Effector memory CD8-positive, alpha-beta T cell (primary cell): Measurements from ENCODE around the gene NPBWR2.

Experiments
- ATAC-seq: fragments of 150-1000 bp; cut with Tn5 transposase; replicated peaks from 2 replicates; pipeline ENCODE4 v1.10.0; 2021; ENCODE audit warnings: mild to moderate bottlenecking, moderate library complexity
- DNase-seq, 3 experiments: peaks; one replicate each; pipeline ENCODE4 v3.0.0; 2021
- H3K27ac Mint-ChIP-seq, 2 donors: one replicate each; pipeline ENCODE4 v1.8.0; 2022; ENCODE audit warnings: mild to moderate bottlenecking in 2 of 2, mixed read lengths in 2 of 2, moderate library complexity in 2 of 2
- H3K27me3 Mint-ChIP-seq, 2 donors: one replicate each; pipeline ENCODE4 v1.8.0; 2022; ENCODE audit warnings: mixed read lengths in 2 of 2
- H3K36me3 Mint-ChIP-seq: one replicate; pipeline ENCODE4 v1.8.0; 2022; ENCODE audit warnings: mild to moderate bottlenecking, moderate library complexity, mixed read lengths; ENCODE audit not compliant: insufficient read depth
- H3K4me1 Mint-ChIP-seq, 2 donors: one replicate each; pipeline ENCODE4 v1.8.0; 2022; ENCODE audit warnings: low read depth in 2 of 2, mixed read lengths in 2 of 2
- H3K4me3 Mint-ChIP-seq, 2 donors: one replicate each; pipeline ENCODE4 v1.8.0; 2022; ENCODE audit warnings: mild to moderate bottlenecking in 2 of 2, mixed read lengths in 2 of 2, moderate library complexity in 2 of 2
- H3K9me3 Mint-ChIP-seq, 2 donors: one replicate each; pipeline ENCODE4 v1.8.0; 2022; ENCODE audit warnings: mixed read lengths in 2 of 2

Gene NPBWR2

DNA sequence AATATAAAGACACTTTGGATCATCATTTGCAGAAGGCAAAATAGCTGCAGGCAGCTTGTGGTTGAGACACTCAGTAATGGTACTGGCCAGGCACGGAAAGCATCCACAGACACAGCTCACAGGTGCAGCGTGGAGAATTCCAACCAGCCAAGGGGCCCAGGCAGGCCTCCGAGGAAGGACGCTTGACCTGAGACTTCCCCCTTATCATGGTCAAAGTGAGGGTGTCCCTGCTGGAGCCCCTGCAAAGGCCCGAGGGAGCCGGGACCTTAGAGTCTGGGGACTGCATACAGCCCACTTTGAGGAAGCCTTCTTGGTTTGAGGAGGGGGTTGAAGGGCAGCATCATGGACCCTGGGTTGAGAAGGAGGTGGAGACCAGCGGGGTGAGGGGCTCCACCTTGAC lies 41.8 kb upstream of the NPBWR2 start:
- Mint-ChIP-seq H3K27ac (no peak overlapping the region), H3K4me3 (no peak overlapping the region), H3K9me3 (peaks cover 8 to 12% of the 10 kb centered on the region in 2 donors), H3K36me3 (peaks cover 2% of the 10 kb centered on the region), H3K27me3 (peaks cover 12 to 27% of the 10 kb centered on the region in 2 donors), H3K4me1 (no peaks in the 10 kb centered on the region)
- ATAC-seq: no peak
- no peak for DNase-seq

DNA sequence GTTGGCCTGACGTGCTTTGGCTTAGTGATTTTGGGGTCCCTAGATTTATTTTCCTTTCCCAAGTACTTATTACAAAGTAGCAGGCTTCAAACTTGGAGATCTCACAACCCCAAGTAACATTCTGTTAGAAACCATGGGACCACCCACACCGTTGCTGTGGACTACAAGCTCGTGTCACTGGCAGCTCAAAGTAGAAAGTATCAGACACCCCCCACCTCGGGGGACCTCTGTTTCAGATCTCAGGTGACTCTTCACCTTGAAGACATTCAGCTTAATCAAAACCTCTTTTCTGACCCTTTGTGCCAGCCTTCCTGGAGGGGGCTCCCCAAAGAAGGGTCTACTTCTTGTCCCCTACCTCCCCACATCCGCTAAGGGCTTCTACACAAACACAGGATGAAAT lies 41.2 kb upstream of the NPBWR2 start:
- DNase-seq (no peak), ATAC-seq (no peak)
- H3K27me3 Mint-ChIP-seq: peaks cover 13 to 21% of the 10 kb centered on the region in 2 donors
- H3K36me3 Mint-ChIP-seq: peaks cover 2% of the 10 kb centered on the region
- no peaks in the 10 kb centered on the region for H3K4me1 Mint-ChIP-seq
- no peak overlapping the region for H3K27ac Mint-ChIP-seq
- peaks cover 8 to 14% of the 10 kb centered on the region in 2 donors for H3K9me3 Mint-ChIP-seq
- H3K4me3 Mint-ChIP-seq: no peak overlapping the region

DNA sequence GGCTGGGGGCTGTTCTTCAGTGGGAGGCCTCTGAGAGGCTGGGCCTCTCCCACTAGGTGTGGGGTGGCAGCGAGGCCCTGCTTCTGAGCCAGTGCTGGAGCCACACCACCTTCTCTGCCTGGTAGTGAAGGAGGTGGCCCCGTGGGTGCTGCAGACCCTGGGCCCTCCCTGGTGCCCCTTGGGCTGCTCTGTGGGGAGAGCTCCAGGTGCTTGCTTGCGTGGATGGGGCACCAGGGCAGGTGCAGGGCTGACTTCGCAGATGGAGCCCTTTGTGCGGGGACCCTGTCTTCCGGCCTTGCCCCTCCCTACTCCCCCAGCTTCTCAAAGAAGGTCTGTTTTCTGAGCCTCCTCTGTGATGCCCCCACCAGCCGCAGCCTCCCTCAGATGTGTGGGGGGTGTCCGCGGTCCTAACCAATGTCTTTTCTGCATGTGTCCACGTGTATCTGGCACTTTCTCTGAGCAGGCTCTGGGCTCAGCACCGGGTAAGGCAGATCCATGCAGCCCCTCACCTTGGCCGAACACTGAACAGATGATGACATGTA lies 39.6 kb upstream of the NPBWR2 start:
- no peak for ATAC-seq
- Mint-ChIP-seq H3K9me3 (peaks cover 8 to 14% of the 10 kb centered on the region in 2 donors), H3K36me3 (peaks cover 2% of the 10 kb centered on the region), H3K27me3 (peaks cover 19 to 27% of the 10 kb centered on the region in 2 donors), H3K4me1 (no peaks in the 10 kb centered on the region), H3K4me3 (no peak overlapping the region), H3K27ac (no peak overlapping the region)
- no peak for DNase-seq

DNA sequence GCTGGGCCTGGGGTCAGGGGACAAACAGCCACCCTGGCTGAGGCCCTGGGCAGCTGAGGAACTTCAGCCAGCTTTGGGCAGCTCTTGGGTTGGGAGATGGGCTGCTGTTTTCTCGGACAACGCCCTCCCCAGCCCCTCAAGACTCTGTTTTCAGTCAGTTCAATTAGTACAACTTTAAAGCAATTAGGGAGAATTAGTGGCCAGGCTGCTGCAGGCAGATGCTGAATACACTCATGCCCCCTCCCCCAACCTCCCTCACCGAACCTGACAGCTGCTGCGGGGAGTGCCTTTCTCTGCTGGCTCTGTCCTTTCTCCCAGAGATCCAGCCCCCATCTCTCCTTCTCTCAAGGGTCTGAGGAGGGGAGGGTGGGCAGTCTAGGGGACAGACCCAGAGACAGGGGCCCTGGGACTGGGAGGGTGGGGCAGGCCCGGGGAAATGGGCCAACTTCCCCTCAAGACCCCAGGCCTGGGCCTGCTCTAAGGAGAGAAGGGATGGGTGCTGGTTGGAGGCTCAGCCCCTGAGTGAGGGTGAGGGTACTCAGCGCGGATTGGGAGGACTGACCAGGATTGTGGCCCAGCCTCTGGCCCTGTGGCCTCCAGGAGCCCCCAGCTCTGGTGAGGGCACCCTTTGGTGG lies 39.1 kb upstream of the NPBWR2 start:
- Mint-ChIP-seq H3K4me3 (no peak overlapping the region), H3K9me3 (peaks cover 8 to 14% of the 10 kb centered on the region in 2 donors), H3K4me1 (no peaks in the 10 kb centered on the region), H3K36me3 (peaks cover 2% of the 10 kb centered on the region), H3K27ac (no peak overlapping the region), H3K27me3 (peaks cover 20 to 33% of the 10 kb centered on the region in 2 donors)
- DNase-seq (no peak), ATAC-seq (no peak)

DNA sequence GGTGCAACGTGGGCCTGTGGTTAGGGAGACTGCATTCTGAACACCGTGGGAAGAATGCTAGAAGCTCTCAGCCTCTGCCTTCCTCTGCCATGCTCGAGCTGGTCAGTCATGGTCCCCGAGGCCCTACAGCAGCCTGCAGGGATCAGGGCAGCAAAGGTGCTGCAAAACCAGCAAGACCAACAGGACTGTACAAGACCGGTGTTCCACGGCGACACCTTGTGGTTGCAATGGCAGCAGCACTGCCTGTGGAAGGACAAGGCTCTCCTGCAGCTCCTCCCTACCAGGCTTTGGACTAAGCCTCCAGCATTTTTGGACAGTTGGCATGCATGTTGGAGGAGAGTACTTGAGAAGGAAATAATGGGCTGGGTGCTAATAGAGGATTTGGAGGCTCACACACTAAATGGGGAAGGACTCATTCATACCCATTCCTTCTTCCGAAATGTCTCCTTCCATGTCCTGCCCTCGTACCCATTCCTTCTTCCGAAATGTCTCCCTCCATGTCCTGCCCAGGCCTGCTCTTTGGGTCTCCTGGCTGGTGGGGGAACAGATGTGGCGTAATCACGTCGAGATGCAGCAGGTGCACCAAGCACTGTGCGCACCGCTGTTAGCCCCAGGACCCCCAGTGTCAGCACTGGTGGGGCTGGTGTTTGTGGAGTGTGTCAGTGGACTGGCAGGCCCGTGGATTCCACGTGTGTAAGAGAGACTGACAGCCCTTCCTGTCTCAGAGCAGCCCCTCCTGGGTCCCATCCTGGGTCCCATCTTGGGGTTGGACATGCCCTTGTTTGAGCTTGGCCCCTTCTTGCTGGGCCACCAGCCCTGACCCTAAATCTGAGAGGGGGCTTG lies 38.3 kb upstream of the NPBWR2 start:
- Mint-ChIP-seq H3K27me3 (peaks cover 26 to 40% of the 10 kb centered on the region in 2 donors), H3K4me1 (no peaks in the 10 kb centered on the region), H3K27ac (no peak overlapping the region), H3K36me3 (peaks cover 2% of the 10 kb centered on the region), H3K9me3 (peaks cover 8 to 14% of the 10 kb centered on the region in 2 donors), H3K4me3 (no peak overlapping the region)
- DNase-seq (no peak), ATAC-seq (no peak)

DNA sequence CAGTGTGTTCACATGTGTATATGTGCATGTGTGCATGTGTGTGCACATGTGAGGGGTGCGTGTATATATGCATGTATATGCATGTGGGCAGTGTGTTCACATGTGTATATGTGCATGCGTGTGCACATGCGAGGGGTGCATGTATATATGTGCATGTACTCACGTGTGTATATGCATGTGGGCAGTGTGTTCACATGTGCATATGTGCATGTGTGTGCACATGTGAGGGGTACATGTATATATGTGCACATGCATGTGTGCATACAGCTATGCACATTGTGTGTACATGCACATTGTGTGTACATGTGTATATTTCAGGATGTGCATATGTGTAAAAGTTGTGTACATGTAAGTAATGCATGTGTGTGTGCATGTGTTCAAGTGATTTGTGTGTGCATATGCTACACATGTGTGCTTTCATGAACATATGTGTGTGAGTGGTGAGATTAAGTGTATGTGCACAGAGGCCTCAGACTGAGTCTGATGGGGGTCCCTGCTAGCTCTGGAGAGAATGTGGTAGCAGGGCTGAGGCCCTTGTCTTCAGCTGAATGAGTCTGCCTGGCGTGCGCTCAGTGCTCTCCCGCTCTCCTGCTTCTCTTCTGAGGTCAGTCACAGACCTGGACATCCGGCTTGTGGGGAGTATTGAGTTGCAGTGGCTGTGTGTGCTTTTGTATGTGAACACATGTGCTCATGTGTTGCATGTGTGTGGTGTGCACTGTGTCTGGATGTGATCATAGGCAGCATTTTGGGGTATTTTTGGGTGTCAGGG lies 37.0 kb upstream of the NPBWR2 start:
- Mint-ChIP-seq H3K27ac (no peak overlapping the region), H3K9me3 (peaks cover 8 to 14% of the 10 kb centered on the region in 2 donors), H3K4me1 (no peaks in the 10 kb centered on the region)

DNA sequence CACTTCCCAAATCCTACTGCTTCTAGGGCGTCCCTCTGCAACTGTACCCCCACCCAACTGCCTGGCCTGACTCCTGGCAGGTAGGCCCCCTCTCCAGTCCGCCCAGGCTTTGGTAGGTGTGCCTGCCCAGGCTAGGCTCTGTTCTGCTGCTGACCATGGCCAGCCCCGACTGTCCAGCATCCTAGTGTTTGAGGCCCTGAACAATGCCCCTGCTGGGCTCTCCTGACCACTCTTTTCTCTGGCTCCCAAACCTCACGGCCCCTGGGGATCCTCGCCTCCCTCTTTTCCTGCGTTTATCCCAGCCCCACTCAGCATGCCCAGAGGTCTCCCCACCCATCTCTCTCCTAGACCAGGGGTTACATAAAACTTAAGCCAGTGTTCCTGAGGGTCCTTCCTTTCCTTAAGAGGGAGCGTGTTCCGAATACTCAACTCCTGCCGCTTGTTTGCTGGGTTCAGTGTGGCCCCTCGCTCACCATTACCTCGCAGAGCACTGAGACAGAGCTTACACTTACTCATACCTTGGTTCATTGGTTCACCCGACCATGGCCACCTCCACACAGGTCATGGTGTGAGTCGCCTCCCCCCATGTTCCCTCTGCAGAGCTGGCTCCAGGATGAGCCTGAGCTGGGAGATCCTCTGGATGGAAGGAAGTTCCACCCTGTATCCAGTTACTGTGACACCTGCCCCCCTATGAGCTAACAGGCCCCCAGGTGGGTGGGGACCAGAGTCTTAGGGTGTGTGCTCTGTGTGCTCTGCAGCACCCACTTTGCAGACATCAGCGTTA lies 35.8 kb upstream of the NPBWR2 start:
- H3K4me1 Mint-ChIP-seq: no peaks in the 10 kb centered on the region
- no peak overlapping the region for H3K4me3 Mint-ChIP-seq
- peaks cover 30 to 47% of the 10 kb centered on the region in 2 donors for H3K27me3 Mint-ChIP-seq
- H3K9me3 Mint-ChIP-seq: peaks cover 8 to 14% of the 10 kb centered on the region in 2 donors
- DNase-seq: no peak
- peaks cover 2% of the 10 kb centered on the region for H3K36me3 Mint-ChIP-seq
- no peak for ATAC-seq
- no peak overlapping the region for H3K27ac Mint-ChIP-seq

More for the DNA sequence above, 37.0 kb upstream of the NPBWR2 start:
- Mint-ChIP-seq H3K36me3 (peaks cover 2% of the 10 kb centered on the region), H3K4me3 (no peak overlapping the region), H3K27me3 (peaks cover 30 to 47% of the 10 kb centered on the region in 2 donors)
- no peak for DNase-seq
- ATAC-seq: no peak

DNA sequence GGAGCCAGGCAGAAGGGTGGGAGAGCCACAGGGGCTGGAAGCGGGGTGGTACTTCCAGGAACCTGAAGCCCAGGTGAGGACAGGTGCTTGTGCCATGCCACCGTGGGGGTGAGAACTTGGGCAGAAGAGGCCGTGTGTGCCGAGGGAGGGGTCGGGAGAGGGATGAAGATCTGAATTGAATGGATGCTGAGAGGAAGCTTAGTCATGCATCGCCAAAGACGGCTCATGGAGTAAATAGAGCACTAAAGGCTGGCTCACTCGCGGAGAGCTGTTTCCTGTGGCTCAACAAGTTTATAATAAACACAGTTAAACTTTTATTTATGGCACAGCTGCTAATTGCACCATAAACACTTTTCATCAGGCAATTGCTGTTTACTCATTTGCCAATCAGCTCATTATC lies 35.2 kb upstream of the NPBWR2 start:
- Mint-ChIP-seq H3K27me3 (peaks cover 30 to 44% of the 10 kb centered on the region in 2 donors), H3K27ac (no peak overlapping the region), H3K36me3 (peaks cover under 1% of the 10 kb centered on the region), H3K9me3 (peaks cover 8 to 14% of the 10 kb centered on the region in 2 donors), H3K4me1 (no peaks in the 10 kb centered on the region), H3K4me3 (no peak overlapping the region)
- ATAC-seq (no peak), DNase-seq (no peak)

DNA sequence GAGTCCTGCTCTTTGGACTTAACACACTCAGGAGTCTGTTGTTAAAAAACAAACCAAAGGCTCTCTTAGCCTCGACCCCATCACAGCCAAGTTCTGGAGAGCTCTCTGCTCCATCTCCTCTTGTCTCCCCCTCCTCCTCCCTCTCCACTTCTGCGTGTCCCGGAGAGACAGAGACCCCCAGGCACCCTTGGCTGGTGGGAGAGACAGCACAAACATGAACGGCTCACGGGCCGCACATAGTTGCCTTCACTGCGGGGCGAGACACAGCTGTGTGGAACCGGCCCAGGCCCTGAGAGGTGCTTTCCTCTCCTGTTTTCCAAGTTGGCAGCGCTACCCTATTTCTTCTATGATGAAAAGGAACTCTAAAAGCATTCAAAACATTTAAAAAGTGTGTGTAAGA lies 33.6 kb upstream of the NPBWR2 start:
- Mint-ChIP-seq H3K9me3 (peaks cover 8 to 14% of the 10 kb centered on the region in 2 donors), H3K4me1 (no peaks in the 10 kb centered on the region), H3K27me3 (peaks cover 35 to 45% of the 10 kb centered on the region in 2 donors), H3K27ac (no peak overlapping the region), H3K36me3 (no peaks in the 10 kb centered on the region), H3K4me3 (no peak overlapping the region)
- ATAC-seq (no peak), DNase-seq (no peak)

DNA sequence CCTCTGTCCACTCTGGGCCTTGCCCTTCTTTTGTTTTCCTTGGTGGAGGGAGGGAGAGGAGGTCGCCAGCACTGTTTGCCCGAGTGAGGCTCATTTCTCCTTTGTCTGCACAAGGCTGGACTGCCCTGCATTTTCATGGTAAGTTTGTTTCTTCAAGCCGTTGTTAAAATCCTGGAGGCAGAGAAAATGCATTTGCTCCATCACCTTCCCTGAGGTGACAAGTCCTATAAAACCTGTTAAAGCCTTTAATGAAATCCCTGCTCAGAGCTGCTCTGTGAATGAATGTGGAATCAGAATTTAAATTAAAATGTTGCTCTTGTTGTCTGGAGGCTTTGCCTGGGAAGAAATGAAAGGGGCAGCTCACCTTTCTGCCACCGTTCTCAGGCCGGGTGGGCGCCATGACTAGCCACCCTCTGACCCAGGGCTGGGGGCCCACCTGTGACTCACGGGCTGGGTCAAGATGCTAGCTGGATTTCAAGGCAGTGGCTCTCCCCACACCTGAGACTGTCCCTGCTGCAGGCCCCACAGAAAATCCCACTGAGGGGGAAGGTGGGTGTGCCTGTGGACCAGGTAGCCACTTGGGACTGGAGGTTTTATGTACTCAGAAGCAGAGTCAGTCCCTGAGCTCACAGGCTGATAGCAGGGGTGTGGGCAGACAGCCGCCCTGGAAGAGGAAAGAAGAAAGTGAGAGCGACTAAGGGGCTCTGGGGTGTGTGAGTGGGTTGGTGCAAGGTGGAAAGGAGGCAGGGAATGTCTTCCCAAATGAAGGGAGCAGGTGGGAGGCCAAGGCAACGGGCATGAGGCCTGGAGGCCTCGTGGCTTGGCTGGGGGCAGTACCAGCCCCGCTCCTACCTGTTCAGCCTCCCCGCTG lies 32.9 kb upstream of the NPBWR2 start:
- Mint-ChIP-seq H3K4me3 (no peak overlapping the region), H3K9me3 (peaks cover 8 to 13% of the 10 kb centered on the region in 2 donors), H3K4me1 (no peaks in the 10 kb centered on the region), H3K27ac (no peak overlapping the region), H3K36me3 (no peaks in the 10 kb centered on the region), H3K27me3 (peaks cover 40 to 49% of the 10 kb centered on the region in 2 donors)
- no peak for ATAC-seq
- no peak for DNase-seq

DNA sequence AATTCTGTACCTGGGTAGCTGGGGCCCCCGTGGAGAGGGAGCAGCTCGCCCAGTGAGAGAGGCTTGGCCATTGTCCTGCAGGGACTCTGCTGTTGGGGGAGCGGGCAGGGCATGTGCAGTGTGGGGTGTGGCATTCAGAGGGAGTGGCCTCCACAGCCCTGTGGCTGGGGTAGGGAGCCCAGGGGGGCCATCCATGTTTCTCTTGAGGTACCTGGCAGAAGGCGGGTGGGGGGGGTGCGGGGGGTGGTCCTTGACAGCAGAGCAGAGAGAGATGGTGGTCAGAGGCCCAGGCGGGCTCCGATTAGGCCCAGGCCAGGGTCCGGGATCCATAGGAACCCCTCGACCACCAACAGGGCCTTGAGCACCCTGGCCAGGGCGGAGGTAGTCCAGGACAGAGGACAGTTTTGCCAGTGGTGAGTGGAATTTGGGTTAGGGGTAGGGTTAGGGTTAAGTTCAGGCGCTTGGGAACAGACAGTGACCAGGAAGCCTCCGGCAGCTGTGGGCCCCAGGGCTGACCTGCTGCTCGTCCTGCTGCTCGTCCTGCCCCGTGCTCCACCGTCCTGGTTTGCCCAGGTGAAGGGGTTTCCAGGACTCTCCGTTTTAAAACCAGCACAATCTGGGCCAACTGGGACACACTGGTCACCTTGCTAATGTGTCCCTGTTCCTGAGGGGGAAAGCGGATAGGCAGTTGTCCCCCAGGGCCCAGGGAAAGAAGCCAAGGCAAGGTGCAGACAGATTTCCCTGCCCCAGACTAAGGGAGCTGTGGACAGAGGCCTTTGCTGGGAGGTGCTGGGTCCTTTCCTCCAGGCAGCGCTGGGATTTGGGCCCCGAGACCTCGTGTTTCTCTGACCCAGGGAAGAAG lies 32.1 kb upstream of the NPBWR2 start:
- Mint-ChIP-seq H3K36me3 (no peaks in the 10 kb centered on the region), H3K4me1 (no peaks in the 10 kb centered on the region), H3K4me3 (no peak overlapping the region), H3K9me3 (peaks cover 3 to 5% of the 10 kb centered on the region in 2 donors), H3K27ac (no peak overlapping the region), H3K27me3 (peaks cover 32 to 44% of the 10 kb centered on the region in 2 donors)
- DNase-seq (no peak), ATAC-seq (no peak)
